K562 (cell line): ENCODE results near the gene DLG3. TPM values are rescaled to one million over a fixed set of nuclear protein-coding genes. Genes with fewer than 3 reads are reported as not detected.

Experiments used
- ATAC-seq: fragments of 200-7000 bp; cut with Tn5 transposase; 3 replicates; pipeline ENCODE4 v1.9.1; 2020; ENCODE audit warnings: moderate library complexity
- BruUV-seq: library from RNA; stranded (reverse); fragments of 400-500 nt; replicated peaks from 2 replicates; lab custom pipeline; 2021; lab: Mats Ljungman, UMichigan
- CTCF ChIA-PET: fragments of 300-600 bp; formaldehyde crosslinking; extraction: SDS; loops from one replicate; lab custom pipeline; 2021; ENCODE audit warnings: low intra/inter-chr PET ratio; lab: Yijun Ruan, JAX
- POLR2A ChIA-PET: fragments of 300-600, 350-650 bp; sonication (Branson Sonifier 250); formaldehyde crosslinking; extraction: SDS; loops from one replicate; lab custom pipeline; 2021; ENCODE audit warnings: antibody characterized with exemption, inconsistent platforms; lab: Yijun Ruan, JAX
- DNase-seq, 4 experiments: peaks; one replicate each; pipeline versions ENCODE4 v3.0.0 to v3.0.0-alpha.2; 2011 to 2018; ENCODE audit warnings: low spot score in 3 of 4, mixed read lengths in 3 of 4; ENCODE audit errors: extremely low read depth in 1 of 4
- FAIRE-seq: peaks from 2 replicates; lab custom pipeline; 2011; peaks lifted over from hg19 to GRCh38; lab: Jason Lieb, UNC
- H2AFZ ChIP-seq: 2 replicates; pipeline ENCODE4 v1.6.0; 2011; ENCODE audit warnings: low read depth, low read length, control low read depth, inconsistent platforms
- H3K27ac ChIP-seq: fragments of 200-600 bp; 3 replicates; pipeline ENCODE4 v1.8.0; 2011; ENCODE audit warnings: low read depth, mild to moderate bottlenecking, control low read depth, inconsistent platforms, low read length, moderate library complexity, mixed read lengths; ENCODE audit errors: extremely low read depth
- H3K27me3 ChIP-seq, 2 experiments: fragments of 300-600 bp in 1 of 2; 2 replicates in 1 of 2; 3 replicates in 1 of 2; pipeline versions ENCODE4 v1.6.0 to v1.8.0; 2011; ENCODE audit warnings: inconsistent platforms in 2 of 2, low read length in 2 of 2, mild to moderate bottlenecking in 1 of 2, mixed read lengths in 1 of 2, moderate library complexity in 1 of 2; ENCODE audit not compliant: control insufficient read depth in 2 of 2, insufficient read depth in 2 of 2
- H3K36me3 ChIP-seq: fragments of 300-600 bp; 3 replicates; pipeline ENCODE4 v1.8.0; 2011; ENCODE audit warnings: mild to moderate bottlenecking, low read length, inconsistent platforms; ENCODE audit not compliant: control insufficient read depth, insufficient read depth
- H3K4me1 ChIP-seq, 2 experiments: fragments of 200-600 bp in 1 of 2; replicated peaks in 1 of 2; 2 replicates in 1 of 2; 3 replicates in 1 of 2; pipeline versions ENCODE4 v1.5.1 to v1.8.0; 2011; ENCODE audit warnings: inconsistent platforms in 2 of 2, low read length in 2 of 2, mild to moderate bottlenecking in 1 of 2, mixed read lengths in 1 of 2, moderate library complexity in 1 of 2; ENCODE audit not compliant: control insufficient read depth in 2 of 2, insufficient read depth in 2 of 2
- H3K4me2 ChIP-seq: 2 replicates; pipeline ENCODE4 v1.6.1; 2011; ENCODE audit warnings: low read length, control low read depth, inconsistent platforms, mixed read lengths; ENCODE audit not compliant: insufficient read depth
- H3K4me3 ChIP-seq: fragments of 200-600 bp; sonication (generic), shearing (Covaris generic); 2 replicates; pipeline ENCODE4 v1.5.1; 2016; ENCODE audit warnings: control low read depth, inconsistent platforms
- H3K79me2 ChIP-seq: fragments of 200-600 bp; 3 replicates; pipeline ENCODE4 v1.8.0; 2011; ENCODE audit warnings: low read length, inconsistent platforms; ENCODE audit not compliant: control insufficient read depth, insufficient read depth
- H3K9ac ChIP-seq, 2 experiments: 2 replicates each; pipeline versions ENCODE4 v1.6.0 to v1.6.1; 2011; ENCODE audit warnings: low read depth in 2 of 2, low read length in 2 of 2, control low read depth in 1 of 2, inconsistent platforms in 1 of 2, mild to moderate bottlenecking in 1 of 2, mixed read lengths in 1 of 2; ENCODE audit not compliant: insufficient read depth in 1 of 2
- H3K9me1 ChIP-seq: one replicate; pipeline ENCODE4 v1.6.0; 2011; ENCODE audit warnings: inconsistent platforms, mild to moderate bottlenecking, low read length, moderate library complexity; ENCODE audit not compliant: control insufficient read depth, insufficient read depth
- H3K9me3 ChIP-seq: replicated peaks from 2 replicates; pipeline ENCODE4 v1.5.1; 2011; ENCODE audit warnings: low read depth, low read length, inconsistent platforms; ENCODE audit not compliant: control insufficient read depth, insufficient read depth
- H4K20me1 ChIP-seq: replicated peaks from 2 replicates; pipeline ENCODE4 v1.6.1; 2011; ENCODE audit warnings: low read length, inconsistent platforms, mixed read lengths; ENCODE audit not compliant: control insufficient read depth, insufficient read depth
- ATF1 ChIP-seq, 2 experiments: fragments of 450-650 bp in 1 of 2; IDR thresholded peaks; 2 replicates each; pipeline ENCODE4 v1.6.1; 2016; ENCODE audit warnings: missing compliant biosample characterization in 1 of 2, missing genetic modification characterization in 1 of 2
- EWSR1 ChIP-seq: fragments of 450-650 bp; IDR thresholded peaks from 2 replicates; pipeline ENCODE4 v1.6.1; 2018; ENCODE audit warnings: borderline replicate concordance, mild to moderate bottlenecking, low read depth, moderate library complexity; ENCODE audit not compliant: partially characterized antibody
- KLF1 ChIP-seq: fragments of 450-650 bp; IDR thresholded peaks from 2 replicates; pipeline ENCODE4 v1.6.1; 2016; ENCODE audit warnings: missing genetic modification characterization, missing compliant biosample characterization
- SREBF2 ChIP-seq: sonication (generic); formaldehyde crosslinking; IDR thresholded peaks from 2 replicates; pipeline ENCODE4 v1.4.0; 2020; ENCODE audit warnings: mild to moderate bottlenecking, missing genetic modification reagents
- ZNF277 ChIP-seq: fragments of 250-450 bp; sonication (Bioruptor Pico); IDR thresholded peaks from 2 replicates; pipeline ENCODE4 v1.8.0; 2022; ENCODE audit warnings: inconsistent platforms, mild to moderate bottlenecking, moderate library complexity, borderline replicate concordance
- WGBS: fragments of 100-300 bp; shearing (Covaris generic); methylation state at CpG from one replicate; pipeline ENCODE4 v1.1.6; 2016; ENCODE audit warnings: low coverage, mixed read lengths; ENCODE audit not compliant: insufficient coverage; ENCODE audit errors: missing lambda C conversion rate; 5-methylcytosine and 5-hydroxymethylcytosine counted together
- in situ Hi-C: fragments of 300-500 bp; cut with MboI; formaldehyde crosslinking; loops from 4 replicates; pipeline ENCODE4 v1.15.0; 2018; ENCODE audit warnings: inconsistent platforms, mixed read lengths
- intact Hi-C: fragments of 100-400 bp; cut with micrococcal nuclease; formaldehyde crosslinking; loops from 2 replicates; pipeline ENCODE4 v1.14.2; 2022
- polyA plus RNA-seq, 8 experiments: library from polyadenylated mRNA; depleted of rRNA in 4 of 8; stranded (reverse) in 5 of 8; unstranded in 3 of 8; fragments of >200 nt; fragmentation: Nextera tagmentation in 2 of 8; fragmentation: Illumina TruSeq in 1 of 8; extraction: Ambion mirVana in 2 of 8; extraction: Trizol in 1 of 8; gene quantifications; 2 replicates each; pipeline versions ENCODE4 v1.2.1 to v1.2.3, GENCODE V29; 2011 to 2014; ENCODE audit warnings: inconsistent platforms in 1 of 8, missing spikeins in 1 of 8
- total RNA-seq, 7 experiments: library from RNA; depleted of rRNA in 6 of 7; stranded (reverse); fragments of >200 nt in 6 of 7; fragmentation: Illumina TruSeq in 2 of 7; extraction: Trizol in 2 of 7; gene quantifications; 2 replicates each; pipeline versions ENCODE4 v1.2.1 to v1.2.3, GENCODE V29; 2011 to 2021; ENCODE audit warnings: low replicate concordance in 1 of 7
- TF ChIP-seq, protein P1 (sequence below): sonication (generic); formaldehyde crosslinking; IDR thresholded peaks from 2 replicates; pipeline ENCODE4 v1.8.1; 2023; ENCODE audit warnings: mild to moderate bottlenecking, missing genetic modification reagents
- TF ChIP-seq, protein P2 (sequence below), 2 experiments: fragments of 450-650 bp; formaldehyde crosslinking in 1 of 2; IDR thresholded peaks; 2 replicates each; pipeline versions ENCODE4 v1.4.0 to v1.6.1; 2014 to 2020; ENCODE audit warnings: mild to moderate bottlenecking in 2 of 2, borderline replicate concordance in 1 of 2, low read depth in 1 of 2
- TF ChIP-seq, protein P3 (sequence below): fragments of 250-450 bp; sonication (Bioruptor Pico); IDR thresholded peaks from 2 replicates; pipeline ENCODE4 v1.4.0; 2020

The DLG3 gene
- total and polyA plus RNA-seq, 9 of the 15 experiments (the other 6 are each of a cell fraction or from before 2014, with no cell fraction given), result 3.1 to 15.7 (median 8.8) TPM

DNA sequence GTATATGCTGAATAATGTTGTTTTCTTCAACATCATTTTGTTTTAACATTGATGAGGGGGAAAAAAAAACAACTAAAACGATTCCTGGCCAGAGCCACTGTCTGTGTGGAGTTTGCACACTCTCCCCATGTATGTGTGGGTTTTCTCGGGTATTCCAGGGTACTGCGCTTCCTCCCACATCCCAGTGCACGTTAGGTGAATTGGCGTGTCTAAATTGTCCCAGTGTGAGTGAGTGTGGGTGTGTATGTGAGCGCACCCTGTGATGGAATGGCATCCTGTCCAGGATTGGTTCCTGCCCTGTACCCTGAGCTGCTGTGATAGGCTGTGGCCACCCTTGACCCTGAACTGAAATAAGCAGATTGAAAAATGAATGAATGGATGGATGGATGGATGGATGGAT, 2.4 kb upstream of the DLG3 start:
- H3K27me3 ChIP-seq, result peaks cover 5 to 24% of the 10 kb centered on the region in 2 experiments; a peak in 4 of 5 replicates
- 0 out of 2 replicates have a peak, but pooled peaks cover 4% of the 10 kb centered on the region for H4K20me1 ChIP-seq
- ChIA-PET POLR2A (interaction anchor here (1.1 kb wide), 1 partner anchor 10 kb away, joined by 3 read pairs; no protein-coding TSS in a partner anchor), CTCF (no interaction called here)
- H3K4me3 ChIP-seq, result no peak overlapping the region
- no peaks in the 10 kb centered on the region for H3K9me3 ChIP-seq
- no peak overlapping the region for H3K4me2 ChIP-seq
- in situ Hi-C loops, result no loop called here
- H2AFZ ChIP-seq, result no peak overlapping the region
- intact Hi-C loops, result no loop called here
- DNase-seq, result no peak
- no peaks in the 10 kb centered on the region for H3K36me3 ChIP-seq
- H3K4me1 ChIP-seq, result peaks cover 0 to 3% of the 10 kb centered on the region in 2 experiments; a peak in 1 of 5 replicates
- H3K9me1 ChIP-seq, result no peaks in the 10 kb centered on the region
- WGBS, result 0% methylated on average over 6 of the region's 6 CpGs
- H3K9ac ChIP-seq, result no peak overlapping the region
- no peak for ATAC-seq
- H3K27ac ChIP-seq, result no peak overlapping the region
- BruUV-seq, result no TSS peak
- H3K79me2 ChIP-seq, result no peaks in the 10 kb centered on the region
- no peak for FAIRE-seq
- no peak for TF ChIP-seq ZNF277 (CRISPR knock-in tag)
- no peak for TF ChIP-seq SREBF2 (CRISPR knock-in tag)
- TF ChIP-seq, protein P1, sequence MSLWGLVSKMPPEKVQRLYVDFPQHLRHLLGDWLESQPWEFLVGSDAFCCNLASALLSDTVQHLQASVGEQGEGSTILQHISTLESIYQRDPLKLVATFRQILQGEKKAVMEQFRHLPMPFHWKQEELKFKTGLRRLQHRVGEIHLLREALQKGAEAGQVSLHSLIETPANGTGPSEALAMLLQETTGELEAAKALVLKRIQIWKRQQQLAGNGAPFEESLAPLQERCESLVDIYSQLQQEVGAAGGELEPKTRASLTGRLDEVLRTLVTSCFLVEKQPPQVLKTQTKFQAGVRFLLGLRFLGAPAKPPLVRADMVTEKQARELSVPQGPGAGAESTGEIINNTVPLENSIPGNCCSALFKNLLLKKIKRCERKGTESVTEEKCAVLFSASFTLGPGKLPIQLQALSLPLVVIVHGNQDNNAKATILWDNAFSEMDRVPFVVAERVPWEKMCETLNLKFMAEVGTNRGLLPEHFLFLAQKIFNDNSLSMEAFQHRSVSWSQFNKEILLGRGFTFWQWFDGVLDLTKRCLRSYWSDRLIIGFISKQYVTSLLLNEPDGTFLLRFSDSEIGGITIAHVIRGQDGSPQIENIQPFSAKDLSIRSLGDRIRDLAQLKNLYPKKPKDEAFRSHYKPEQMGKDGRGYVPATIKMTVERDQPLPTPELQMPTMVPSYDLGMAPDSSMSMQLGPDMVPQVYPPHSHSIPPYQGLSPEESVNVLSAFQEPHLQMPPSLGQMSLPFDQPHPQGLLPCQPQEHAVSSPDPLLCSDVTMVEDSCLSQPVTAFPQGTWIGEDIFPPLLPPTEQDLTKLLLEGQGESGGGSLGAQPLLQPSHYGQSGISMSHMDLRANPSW (CRISPR knock-in tag), result no peak
- TF ChIP-seq ATF1 (CRISPR knock-in tag; IDR thresholded peaks at IDR 0.05), result no peak
- no peak for TF ChIP-seq ATF1 (tag; IDR thresholded peaks at IDR 0.05)
- TF ChIP-seq, protein P2, sequence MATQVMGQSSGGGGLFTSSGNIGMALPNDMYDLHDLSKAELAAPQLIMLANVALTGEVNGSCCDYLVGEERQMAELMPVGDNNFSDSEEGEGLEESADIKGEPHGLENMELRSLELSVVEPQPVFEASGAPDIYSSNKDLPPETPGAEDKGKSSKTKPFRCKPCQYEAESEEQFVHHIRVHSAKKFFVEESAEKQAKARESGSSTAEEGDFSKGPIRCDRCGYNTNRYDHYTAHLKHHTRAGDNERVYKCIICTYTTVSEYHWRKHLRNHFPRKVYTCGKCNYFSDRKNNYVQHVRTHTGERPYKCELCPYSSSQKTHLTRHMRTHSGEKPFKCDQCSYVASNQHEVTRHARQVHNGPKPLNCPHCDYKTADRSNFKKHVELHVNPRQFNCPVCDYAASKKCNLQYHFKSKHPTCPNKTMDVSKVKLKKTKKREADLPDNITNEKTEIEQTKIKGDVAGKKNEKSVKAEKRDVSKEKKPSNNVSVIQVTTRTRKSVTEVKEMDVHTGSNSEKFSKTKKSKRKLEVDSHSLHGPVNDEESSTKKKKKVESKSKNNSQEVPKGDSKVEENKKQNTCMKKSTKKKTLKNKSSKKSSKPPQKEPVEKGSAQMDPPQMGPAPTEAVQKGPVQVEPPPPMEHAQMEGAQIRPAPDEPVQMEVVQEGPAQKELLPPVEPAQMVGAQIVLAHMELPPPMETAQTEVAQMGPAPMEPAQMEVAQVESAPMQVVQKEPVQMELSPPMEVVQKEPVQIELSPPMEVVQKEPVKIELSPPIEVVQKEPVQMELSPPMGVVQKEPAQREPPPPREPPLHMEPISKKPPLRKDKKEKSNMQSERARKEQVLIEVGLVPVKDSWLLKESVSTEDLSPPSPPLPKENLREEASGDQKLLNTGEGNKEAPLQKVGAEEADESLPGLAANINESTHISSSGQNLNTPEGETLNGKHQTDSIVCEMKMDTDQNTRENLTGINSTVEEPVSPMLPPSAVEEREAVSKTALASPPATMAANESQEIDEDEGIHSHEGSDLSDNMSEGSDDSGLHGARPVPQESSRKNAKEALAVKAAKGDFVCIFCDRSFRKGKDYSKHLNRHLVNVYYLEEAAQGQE (IDR thresholded peaks at IDR 0.05; ENCODE audit: borderline replicate concordance), result no peak
- TF ChIP-seq, protein P2 (CRISPR knock-in tag; IDR thresholded peaks at IDR 0.05; ENCODE audit: low read depth), result no peak
- no peak for TF ChIP-seq KLF1 (tag)
- TF ChIP-seq EWSR1, result no peak
- TF ChIP-seq, protein P3, sequence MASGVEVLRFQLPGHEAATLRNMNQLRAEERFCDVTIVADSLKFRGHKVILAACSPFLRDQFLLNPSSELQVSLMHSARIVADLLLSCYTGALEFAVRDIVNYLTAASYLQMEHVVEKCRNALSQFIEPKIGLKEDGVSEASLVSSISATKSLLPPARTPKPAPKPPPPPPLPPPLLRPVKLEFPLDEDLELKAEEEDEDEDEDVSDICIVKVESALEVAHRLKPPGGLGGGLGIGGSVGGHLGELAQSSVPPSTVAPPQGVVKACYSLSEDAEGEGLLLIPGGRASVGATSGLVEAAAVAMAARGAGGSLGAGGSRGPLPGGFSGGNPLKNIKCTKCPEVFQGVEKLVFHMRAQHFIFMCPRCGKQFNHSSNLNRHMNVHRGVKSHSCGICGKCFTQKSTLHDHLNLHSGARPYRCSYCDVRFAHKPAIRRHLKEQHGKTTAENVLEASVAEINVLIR, result no peak
